HG03045 (cell line): ENCODE results near the gene STPG1.

Source experiments
- ATAC-seq: cut with Tn5 transposase; IDR thresholded peaks from one replicate; pipeline ENCODE4 v1.9.1; 2021; ENCODE audit warnings: mild to moderate bottlenecking, moderate library complexity; ENCODE audit not compliant: unreplicated experiment

Gene STPG1

DNA sequence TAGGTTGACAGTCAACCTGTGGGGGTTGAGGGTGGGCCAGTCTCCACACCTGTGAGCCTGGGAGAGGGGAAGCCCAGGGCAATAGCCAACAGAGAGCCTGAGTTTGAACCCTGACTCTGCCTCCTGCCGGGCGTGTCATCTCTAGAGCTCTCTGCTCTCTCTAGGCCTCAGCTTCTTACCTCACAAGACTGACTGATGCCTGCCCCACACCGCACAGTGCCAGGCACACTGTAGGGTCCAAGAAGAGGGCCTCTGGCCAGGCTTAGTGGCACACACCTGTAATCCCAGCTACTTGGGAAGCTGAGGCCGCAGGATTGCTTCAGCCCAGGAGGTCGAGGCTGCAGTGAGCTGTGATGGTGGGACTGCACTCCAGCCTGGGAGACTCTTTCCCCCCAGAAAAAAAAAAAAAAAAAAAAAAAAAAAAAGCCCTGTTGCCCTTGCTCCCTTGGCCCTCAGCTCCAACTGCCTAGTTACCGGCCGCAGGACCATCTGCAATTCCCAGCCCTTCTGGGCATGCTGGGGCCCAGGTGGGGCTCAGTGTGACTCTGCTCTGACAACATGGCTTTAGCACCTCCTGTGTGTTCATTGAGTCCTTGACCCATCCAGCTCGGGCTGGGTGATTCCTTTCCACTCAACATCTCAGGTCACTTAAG lies 69.4 kb downstream of the STPG1 start:
- no peak for ATAC-seq

DNA sequence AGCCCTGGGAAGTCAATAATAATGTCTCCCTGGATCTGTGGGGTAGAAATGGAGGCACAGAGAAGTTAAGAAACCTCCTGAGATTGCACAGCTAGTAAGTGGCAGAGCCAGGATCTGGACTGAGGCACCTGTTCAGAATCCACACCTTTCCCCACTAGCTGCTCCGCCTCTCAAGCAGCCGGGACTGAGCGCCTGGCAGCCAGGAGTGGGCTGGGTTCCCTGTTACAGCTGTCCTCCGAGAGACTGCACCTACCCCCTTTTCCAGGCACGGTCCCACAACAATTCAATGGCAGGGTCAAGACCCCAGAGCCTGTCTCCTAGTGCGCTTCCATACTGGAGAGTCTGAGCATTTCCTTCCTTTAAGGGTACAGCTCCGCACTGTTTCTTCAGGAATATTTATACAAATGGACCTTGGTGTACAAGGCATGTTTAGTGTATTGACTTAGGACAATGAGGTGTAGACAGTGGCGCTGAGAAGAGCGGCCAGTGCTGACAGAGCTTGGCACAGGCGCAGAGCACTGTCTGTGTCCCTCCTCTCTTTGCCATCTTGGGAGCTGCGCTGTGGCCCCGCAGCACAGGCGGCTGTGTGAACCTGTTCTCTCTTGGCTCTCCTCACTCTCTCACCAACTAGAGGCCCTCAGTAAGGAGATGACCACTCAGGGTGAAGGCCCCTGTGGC lies 70.0 kb downstream of the STPG1 start:
- no peak for ATAC-seq

DNA sequence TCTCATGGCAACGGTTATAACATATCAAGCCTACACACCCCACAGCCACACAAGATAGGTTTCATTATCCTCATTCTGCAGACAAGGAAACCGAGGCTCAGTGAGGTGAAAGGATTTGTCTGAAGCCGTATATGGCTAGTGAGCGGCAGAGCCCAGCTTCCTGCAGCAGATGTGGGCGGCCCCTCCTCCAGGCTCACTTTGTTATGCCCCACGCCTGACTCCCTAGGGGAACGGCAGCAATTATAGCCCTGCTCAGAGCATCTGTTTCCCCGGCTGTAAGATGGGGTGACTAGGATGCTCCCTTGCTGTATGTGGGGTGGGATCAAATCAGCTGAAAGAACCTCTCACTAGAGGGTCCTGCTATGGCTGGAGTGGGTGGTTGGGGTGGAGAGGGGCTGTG lies 72.3 kb downstream of the STPG1 start:
- no peak for ATAC-seq

DNA sequence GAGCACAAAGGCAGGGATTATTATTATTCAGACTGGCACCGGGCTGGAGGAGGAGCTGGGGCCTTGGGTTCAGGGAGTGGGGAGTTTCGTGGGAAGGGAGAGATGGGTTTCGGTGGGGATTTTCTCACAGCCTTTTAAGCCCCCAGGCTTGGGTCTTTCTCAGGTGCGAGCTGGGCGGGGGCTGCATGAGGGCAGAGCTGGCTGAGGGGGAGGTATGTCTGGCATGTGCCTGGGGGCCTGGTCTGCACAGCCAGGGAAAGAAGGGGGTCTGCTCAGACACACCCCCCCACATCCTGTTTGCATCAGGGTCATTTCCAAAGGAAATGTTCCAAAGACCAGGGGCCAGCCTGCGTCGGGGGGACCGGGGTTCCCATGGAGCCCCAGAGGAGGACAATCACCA lies 72.8 kb downstream of the STPG1 start:
- ATAC-seq: no peak

DNA sequence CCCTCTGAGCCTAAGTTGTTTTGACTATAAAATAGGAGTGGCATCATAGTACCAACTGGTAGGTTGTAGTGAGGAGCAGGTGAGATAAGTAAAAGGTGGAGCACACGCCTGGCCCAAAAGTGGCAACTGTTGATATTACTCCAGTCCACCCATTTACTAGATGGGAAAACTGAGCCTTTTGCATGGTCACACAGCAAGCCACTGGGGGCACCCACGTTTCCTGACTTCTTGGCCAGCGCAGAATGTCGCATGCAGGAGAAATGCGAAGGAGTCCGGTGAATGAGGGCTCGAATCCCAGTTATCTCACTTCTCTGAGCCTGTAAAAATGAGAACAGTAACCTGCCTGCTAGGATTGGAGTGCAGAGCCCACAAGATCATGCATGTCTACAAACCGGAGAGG lies 73.6 kb downstream of the STPG1 start:
- no peak for ATAC-seq

DNA sequence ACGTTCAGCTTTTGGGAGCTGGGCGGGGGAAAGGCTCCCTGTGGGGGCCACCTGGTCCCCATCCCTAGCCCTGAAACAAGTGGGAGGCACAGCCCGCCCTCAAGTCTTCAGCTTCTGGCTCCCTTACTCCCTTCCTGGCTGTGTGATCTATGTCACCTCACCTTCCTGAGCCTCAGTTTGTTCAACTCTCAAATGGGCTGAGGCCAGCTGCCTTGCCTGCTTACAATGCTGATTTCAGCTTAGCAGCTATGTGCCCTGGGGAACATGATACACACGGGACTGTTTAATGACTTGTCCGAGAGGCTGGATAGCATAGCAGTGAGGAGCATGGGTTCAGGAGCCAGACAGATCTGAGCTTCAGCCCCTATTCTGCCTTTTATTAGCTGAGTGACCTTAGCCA lies 75.1 kb downstream of the STPG1 start:
- ATAC-seq: no peak

DNA sequence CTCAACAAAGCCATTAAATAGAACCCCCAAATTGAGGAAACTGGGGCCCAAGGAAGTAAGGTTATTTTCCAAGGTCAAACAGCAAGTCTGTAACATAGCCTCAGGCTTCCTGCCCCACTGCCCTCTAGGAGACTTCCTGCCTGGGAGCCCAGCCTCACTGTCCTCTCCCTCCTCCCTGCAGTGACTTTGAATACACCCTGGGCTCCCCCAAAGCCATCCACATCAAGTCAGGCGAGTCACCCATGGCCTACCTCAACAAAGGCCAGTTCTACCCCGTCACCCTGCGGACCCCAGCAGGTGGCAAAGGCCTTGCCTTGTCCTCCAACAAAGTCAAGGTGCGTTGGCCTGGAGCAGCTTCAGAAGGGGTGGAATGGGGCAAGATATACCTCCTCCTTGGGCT lies 76.1 kb downstream of the STPG1 start:
- ATAC-seq: no peak

DNA sequence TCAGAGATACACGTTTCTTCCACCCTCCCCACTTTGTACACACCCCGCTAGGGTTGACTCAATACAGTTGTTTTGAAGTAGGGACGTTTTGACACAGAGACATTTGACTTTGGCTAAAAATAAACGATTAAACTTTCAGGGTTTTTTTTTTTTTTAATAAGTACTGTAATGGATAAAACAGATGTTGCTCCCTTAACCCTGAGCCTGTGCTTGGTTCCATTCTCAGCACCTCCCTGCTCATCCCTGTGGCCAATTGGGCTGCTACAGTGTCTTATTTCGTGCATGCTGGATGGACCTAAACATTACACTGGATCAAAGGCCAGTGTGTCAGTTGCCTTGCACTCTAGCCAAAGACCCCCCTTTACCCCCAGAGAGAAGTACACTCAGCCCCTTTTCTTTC lies 77.5 kb downstream of the STPG1 start:
- no peak for ATAC-seq

DNA sequence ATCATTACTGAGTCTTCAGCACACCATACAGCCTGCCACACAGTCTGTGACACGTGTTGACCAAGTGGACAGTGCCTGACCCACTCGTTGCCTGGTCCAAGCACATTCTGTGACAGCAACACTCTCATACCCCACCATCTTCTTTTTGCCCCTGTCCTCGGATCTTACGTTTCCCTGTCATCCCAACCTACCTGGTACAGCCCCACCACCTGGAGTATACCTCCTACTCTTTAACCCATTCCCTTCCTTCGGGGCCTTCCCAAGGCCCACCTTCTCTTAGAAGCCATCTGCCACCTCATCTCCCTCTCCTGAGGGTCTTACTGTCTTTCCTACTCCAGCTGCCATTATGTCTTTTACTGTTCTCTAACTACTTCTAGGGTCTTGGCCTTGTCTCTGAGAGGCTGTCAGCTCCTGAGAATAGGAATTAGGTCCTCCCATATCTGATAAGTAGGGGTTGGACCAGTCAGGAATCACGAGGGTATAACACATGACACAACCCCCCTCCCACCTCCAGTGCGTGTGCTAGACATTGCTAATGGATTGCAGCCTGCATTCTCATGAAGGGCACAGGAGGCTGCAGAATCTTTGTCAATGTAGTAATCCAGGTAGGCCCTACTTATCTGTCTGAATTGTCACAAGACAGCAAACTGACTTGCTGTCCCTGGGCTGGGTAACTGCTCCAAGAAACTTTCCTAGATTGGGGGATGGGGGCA lies 81.5 kb downstream of the STPG1 start:
- ATAC-seq: no peak

DNA sequence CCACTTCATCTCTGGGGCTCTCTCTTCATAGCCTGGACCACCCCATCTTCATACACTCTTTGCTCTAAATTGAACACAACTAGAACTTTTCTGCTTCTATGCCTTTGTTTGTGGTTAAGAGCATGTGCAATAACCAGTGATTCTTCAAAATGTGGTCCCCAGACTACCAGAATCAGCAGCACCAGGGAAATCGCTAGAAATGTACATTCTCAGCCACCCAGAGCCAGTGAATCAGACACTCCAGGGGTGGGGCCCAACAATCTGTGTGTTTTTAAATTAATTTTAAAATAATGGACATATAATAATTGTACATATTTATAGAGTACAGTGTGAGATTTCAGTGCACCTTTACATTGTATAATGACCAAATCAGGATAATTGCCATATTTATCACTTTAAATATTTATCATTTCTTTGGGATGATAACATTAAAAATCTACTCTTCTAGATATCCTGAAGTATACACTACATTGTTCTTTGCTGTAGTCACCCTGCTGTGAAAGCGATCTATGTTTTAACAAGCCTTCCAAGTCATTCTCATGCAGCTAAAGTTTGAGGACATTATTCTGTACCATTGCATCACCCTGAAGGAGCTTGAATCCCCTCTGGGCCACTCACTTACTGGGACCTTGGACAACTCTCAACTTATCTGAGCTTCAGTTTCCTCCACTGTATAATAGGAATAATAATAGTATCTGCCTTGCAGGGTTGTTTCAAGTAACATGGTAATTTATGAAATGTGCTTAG lies 83.6 kb downstream of the STPG1 start:
- ATAC-seq: no peak

DNA sequence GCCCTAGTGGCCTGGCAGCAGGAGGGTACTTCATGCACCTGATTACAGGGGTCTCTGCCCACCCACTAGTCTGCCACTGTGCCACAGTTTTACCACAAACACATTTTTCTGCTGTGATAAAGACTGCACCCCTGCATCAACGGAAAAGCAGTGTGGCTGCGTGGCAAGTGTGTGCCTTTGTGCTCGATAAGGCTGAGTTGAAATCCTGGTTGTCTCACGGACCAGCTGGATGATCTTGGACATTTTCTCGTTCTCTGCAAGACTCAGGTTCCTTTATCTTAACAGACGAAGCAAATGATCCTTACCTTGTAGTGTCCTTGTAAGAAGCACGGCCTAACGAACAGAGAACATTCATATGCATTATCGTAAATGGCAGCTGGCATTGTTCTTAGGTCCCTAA lies 84.3 kb downstream of the STPG1 start:
- no peak for ATAC-seq

DNA sequence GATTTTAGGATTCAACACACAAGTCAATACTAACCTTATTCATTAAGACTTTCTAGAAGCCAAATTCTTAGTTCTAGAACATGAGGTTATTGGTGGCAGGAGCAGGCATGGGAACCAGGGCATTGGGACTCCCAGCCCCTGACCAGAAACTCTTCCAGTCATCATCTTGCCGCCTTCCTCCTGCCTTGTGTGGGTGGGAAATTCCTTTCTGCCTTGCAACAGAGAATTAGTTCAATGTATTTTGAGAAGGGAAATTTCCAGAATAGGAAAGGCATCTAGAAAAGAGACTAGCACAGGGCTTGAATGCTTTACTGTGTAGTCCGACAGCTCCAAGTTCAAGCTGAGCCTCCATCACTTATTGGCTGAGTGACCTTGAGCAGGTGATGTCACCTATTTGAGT lies 85.7 kb downstream of the STPG1 start:
- ATAC-seq: no peak

DNA sequence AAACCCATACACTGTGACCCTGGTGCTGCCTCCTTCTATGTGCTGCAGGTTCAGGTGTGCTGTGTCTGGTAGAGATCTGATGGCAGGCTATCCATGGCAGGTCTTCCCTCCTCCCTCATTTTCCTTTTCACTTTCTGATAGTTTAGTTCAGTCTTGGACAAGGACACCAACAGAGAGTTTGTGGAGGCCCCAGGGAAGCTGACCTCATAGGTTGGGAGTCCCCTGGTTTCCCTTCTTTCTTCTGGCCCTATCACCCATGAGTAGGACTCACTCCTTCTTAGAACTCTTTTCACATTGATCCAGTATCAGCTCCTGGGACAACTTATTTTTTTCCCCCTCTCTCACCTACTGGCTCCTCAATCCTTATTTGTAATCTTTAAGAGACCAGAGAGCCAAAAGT lies 86.1 kb downstream of the STPG1 start:
- no peak for ATAC-seq

DNA sequence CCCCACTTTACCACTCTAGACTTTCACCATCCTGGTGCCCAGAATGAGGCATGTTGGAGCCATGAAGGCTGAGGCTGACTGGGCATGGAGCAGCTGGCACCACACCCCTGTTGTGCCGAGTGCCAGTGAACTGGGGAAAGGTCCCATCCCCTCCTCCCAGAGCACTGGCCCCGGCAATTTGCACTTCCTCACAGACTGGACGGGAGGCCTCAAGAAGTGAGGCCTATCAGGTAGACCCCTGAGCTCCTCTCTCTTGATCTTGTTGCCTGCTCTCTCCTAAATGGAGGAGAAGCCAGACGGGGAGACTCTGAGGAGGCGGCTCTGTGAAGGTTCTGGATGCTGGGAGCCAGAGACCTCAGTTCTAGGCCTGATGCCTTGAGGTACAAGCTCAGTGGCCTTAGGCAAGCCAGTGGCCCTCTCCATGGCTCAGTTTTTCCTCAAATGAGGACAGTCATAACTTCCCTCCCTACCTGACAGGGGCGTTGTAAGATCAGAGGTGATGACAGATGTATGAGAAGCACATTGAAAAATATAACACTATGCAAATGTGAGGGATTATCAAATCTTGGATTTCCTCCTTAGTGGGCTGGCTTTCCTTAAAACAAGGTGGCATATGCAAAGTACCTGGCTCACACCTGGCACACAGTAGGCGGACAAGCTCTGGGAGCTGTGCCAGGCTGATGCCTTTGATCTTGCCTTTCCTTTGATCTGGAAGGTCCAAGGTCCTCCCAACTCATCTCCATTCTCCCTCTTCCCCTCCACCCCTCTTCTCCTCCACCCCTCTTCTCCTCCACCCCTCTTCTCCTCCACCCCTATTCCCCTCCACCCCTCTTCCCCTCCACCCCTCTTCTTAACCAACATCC lies 87.8 kb downstream of the STPG1 start:
- no peak for ATAC-seq

DNA sequence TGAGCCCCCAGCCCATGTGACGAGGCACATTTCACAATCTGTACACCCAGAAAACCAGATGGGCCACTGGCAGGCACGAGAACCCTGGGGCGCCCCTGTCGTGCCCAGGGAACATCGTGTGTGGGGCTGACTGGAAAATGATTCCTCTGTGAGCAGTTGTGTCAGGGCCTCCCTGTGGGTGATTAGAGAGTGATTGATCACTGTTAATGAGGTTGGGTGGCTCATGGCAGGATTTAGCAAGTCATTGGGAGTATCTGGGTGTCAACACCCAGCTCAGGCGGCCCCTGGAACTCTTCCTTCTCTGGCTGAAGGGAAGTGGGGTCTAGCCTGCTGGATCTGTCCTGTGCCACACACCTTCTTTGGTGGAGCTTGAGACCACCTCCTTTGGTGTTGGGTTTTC lies 88.7 kb downstream of the STPG1 start:
- ATAC-seq: no peak

DNA sequence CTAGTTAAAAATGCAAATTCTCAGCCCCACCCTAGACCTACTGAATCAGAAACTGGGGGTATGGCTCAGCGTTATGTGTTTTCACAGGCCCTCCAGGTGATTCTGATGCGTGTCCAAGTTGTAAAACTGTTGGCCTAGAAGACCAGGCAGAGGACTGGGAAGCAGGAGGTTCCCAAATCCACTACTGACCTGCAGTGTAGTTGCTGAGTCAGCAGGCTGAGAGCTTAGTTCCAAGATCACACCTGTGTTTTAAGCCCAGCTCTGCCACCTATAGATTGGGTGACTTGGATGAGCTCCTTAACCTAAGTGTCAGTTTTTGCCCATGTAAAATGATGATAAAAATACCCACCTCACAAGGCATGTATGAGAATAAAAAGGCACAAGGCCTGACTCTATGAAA lies 90.3 kb downstream of the STPG1 start:
- no peak for ATAC-seq

DNA sequence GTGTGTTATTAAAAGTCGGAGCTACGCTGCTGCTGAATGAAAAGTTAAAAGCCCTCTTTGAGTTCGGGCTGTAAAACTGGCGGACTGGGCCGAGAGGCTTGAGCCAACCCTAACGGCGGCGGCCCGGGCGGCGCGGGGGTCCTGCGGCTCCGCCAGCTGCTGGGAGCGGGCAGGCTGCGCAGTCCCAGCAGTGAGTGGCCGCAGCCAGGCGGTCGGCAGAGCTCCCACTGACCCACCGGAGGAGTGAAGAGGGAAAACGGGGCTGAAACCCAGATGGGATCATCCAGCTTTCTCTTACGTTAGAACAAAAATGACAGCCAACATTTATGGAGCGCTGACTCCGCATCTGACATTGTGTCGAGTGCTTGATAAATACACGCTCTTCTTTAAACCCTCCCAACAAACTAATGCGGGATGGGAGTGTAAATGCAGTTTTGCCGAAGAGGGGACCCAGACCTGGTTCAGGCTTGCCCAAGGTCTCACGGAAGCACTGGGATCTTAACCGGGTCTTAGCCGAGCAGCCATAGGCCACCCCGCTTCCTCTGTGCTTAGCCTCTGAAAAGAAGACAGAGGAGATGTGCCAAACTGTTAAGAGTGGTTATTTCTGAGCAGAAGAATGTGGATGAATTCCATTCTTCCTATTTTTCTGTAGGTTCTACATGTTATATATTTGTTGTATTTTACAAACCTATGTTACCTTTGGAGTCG lies 91.0 kb downstream of the STPG1 start:
- ATAC-seq: peak; percentile 20

DNA sequence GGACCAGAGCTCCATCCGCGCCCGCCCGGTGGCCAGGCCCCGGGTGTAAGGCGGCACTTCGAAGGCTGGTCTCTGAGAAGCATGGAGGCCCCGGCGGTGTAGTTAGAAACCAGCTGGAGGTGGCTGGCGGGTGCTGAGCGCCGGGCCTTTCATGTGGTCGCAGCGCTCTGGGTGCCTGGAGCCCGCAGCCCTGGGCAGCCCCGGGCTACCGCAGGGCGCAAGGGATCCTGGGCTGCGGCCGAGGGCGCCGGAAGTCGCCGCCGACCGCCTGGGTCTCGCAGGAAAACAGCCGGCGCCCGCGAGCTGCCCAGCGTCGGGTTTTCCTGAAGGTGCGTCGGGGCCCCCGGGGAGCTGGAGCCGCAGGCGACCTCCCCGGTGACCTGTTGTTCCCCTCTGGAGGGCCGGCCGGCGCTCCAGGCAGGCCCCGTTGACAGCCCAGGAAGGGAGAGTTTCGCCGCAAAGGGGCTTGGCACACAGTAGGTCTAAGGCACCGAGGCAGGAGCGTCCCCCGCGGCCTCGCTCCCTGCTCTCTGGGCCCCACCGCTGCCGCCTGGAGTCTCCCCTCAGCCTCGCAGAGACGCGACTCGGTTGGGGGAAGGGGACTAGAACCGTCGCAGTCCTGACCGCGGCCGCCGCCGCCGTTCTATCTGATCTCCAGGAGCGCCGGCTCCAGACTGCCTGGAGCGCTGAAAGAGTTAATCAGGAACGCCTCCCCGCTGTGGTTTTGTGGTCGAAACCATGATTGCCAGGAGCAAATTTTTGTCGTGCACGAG lies 91.7 kb downstream of the STPG1 start:
- peak; percentile 68 for ATAC-seq

DNA sequence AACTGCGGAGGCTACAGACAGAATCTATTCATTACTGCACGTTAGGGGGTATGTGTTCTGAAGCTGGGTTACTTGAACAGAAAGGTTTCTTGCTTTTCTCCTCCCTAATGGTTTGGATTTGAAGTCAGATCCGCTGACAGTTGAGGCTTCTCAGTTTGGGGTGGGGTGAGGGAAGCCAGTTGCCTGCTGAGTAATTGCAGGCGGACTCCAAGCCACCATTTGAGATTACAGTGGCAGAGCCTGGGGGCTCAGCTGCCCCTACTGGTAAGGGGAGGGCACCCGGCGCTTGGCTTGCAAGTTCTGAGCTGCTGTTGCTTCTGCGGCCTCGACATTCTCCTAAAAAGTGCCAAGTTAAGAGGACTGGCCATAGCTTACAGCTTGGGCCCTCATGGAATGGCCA lies 92.5 kb downstream of the STPG1 start:
- no peak for ATAC-seq
